AG09319 (cell line): ENCODE measurements around the gene UBE2D2.

Experiments used
- DNase-seq: peaks from one replicate; pipeline ENCODE4 v3.0.0-alpha.2; 2010; ENCODE audit warnings: low read depth; ENCODE audit errors: extremely low read depth
- CTCF ChIP-seq: IDR thresholded peaks from 2 replicates; pipeline ENCODE4 v1.5.1; 2011; ENCODE audit warnings: low read depth, mild to moderate bottlenecking, inconsistent platforms, low read length, moderate library complexity

Gene UBE2D2

GRCh38 chr5:139560752-139561654 is at the start of gene UBE2D2:
UBE2D2 (plus strand) TSS chr5:139561339; CDS start chr5:139561792, 453 bp downstream.
- no peak for TF ChIP-seq CTCF
- DNase-seq: peak; percentile 99

- DNase-seq: no peak
- TF ChIP-seq CTCF: no peak
Measured at GRCh38 chr5:139512786-139513390, 48.3 kb upstream of the UBE2D2 start.

- DNase-seq: peak; percentile 44
- peak; percentile 76 for TF ChIP-seq CTCF
Measured at GRCh38 chr5:139513434-139513833, 47.7 kb upstream of the UBE2D2 start.

- DNase-seq: no peak
- no peak for TF ChIP-seq CTCF
Measured at GRCh38 chr5:139513852-139514485, 47.2 kb upstream of the UBE2D2 start.

- no peak for DNase-seq
- no peak for TF ChIP-seq CTCF
Measured at GRCh38 chr5:139514486-139514856, 46.7 kb upstream of the UBE2D2 start.

- peak; percentile 54 for DNase-seq
- TF ChIP-seq CTCF: peak; percentile 77
Measured at GRCh38 chr5:139517683-139518564, 43.2 kb upstream of the UBE2D2 start.
